Muscle of leg (tissue), 11 donors: Measurements from ENCODE around the gene CPNE5. TPM values are rescaled to one million over a fixed set of nuclear protein-coding genes. Genes with fewer than 3 reads are reported as not detected.

Source experiments
- DNase-seq: peaks from one replicate; pipeline ENCODE4 v3.0.0; 2013
- H3K27ac ChIP-seq: one replicate; pipeline ENCODE4 v1.5.1; 2013; ENCODE audit warnings: mild to moderate bottlenecking, low read length, control low read depth
- H3K27me3 ChIP-seq: one replicate; pipeline ENCODE4 v1.6.1; 2013; ENCODE audit warnings: low read length; ENCODE audit not compliant: control insufficient read depth, insufficient read depth
- H3K36me3 ChIP-seq: one replicate; pipeline ENCODE4 v1.6.1; 2013; ENCODE audit warnings: low read length; ENCODE audit not compliant: control insufficient read depth, insufficient read depth
- H3K4me1 ChIP-seq: one replicate; pipeline ENCODE4 v1.6.1; 2013; ENCODE audit warnings: low read length; ENCODE audit not compliant: control insufficient read depth, insufficient read depth
- H3K4me3 ChIP-seq: one replicate; pipeline ENCODE4 v1.5.1; 2013; ENCODE audit warnings: low read length, control low read depth
- H3K9me3 ChIP-seq: replicated peaks from 2 replicates; pipeline ENCODE4 v1.6.1; 2013; ENCODE audit warnings: low read depth, low read length; ENCODE audit not compliant: control insufficient read depth
- WGBS: methylation state at CpG from one replicate; pipeline ENCODE4 v1.1.5; 2013; ENCODE audit warnings: missing lambda C conversion rate; ENCODE audit not compliant: insufficient coverage; 5-methylcytosine and 5-hydroxymethylcytosine counted together
- polyA plus RNA-seq, 8 donors: library from polyadenylated mRNA; unstranded; fragments of 120-200 nt; gene quantifications; one replicate each; pipeline versions ENCODE4 v1.2.1 to v1.2.3, GENCODE V29; 2013; ENCODE audit warnings: inconsistent platforms in 1 of 8, low replicate concordance in 1 of 8; ENCODE audit not compliant: insufficient read length in 8 of 8, insufficient read depth in 1 of 8
- total RNA-seq: library from RNA; stranded (reverse); fragments of 120-200 nt; gene quantifications from one replicate; pipeline ENCODE4 v1.2.4, GENCODE V29; 2013

The CPNE5 gene
- total and polyA plus RNA-seq, 9 donors = 4.9 to 17.8 (median 8.2) TPM

GRCh38 chr6:36780442-36781177 is 58.6 kb downstream of the CPNE5 start:
- WGBS = 64% methylated on average over 3 of the region's 11 CpGs
- Histone ChIP-seq H3K27me3 (no peaks in the 10 kb centered on the region), H3K4me3 (no peak overlapping the region), H3K36me3 (no peaks in the 10 kb centered on the region), H3K9me3 (no peaks in the 10 kb centered on the region), H3K27ac (no peak overlapping the region), H3K4me1 (peaks cover 11% of the 10 kb centered on the region)
- DNase-seq = no peak

GRCh38 chr6:36779227-36779626 is 60.0 kb downstream of the CPNE5 start:
- H3K9me3 ChIP-seq = no peaks in the 10 kb centered on the region
- H3K4me1 ChIP-seq = peaks cover 15% of the 10 kb centered on the region
- H3K36me3 ChIP-seq = no peaks in the 10 kb centered on the region
- H3K27me3 ChIP-seq = no peaks in the 10 kb centered on the region
- WGBS = 86% methylated on average over 3 of the region's 5 CpGs
- DNase-seq = no peak
- H3K4me3 ChIP-seq = no peak overlapping the region
- no peak overlapping the region for H3K27ac ChIP-seq

GRCh38 chr6:36777801-36778200 is 61.4 kb downstream of the CPNE5 start:
- H3K27me3 ChIP-seq = no peaks in the 10 kb centered on the region
- no peak overlapping the region for H3K4me3 ChIP-seq
- WGBS = 10% methylated on average over 4 of the region's 5 CpGs
- peak; percentile 65 for DNase-seq
- H3K9me3 ChIP-seq = no peaks in the 10 kb centered on the region
- no peak overlapping the region for H3K27ac ChIP-seq
- H3K36me3 ChIP-seq = peaks cover 8% of the 10 kb centered on the region
- H3K4me1 ChIP-seq = peaks cover 18% of the 10 kb centered on the region

GRCh38 chr6:36776167-36776566 is 63.1 kb downstream of the CPNE5 start:
- WGBS = 62% methylated on average over 2 of the region's 5 CpGs
- Histone ChIP-seq H3K27me3 (no peaks in the 10 kb centered on the region), H3K4me1 (peaks cover 18% of the 10 kb centered on the region), H3K9me3 (no peaks in the 10 kb centered on the region), H3K27ac (no peak overlapping the region), H3K4me3 (no peak overlapping the region), H3K36me3 (peaks cover 8% of the 10 kb centered on the region)
- no peak for DNase-seq

GRCh38 chr6:36774331-36774730 is 64.9 kb downstream of the CPNE5 start:
- H3K9me3 ChIP-seq = no peaks in the 10 kb centered on the region
- DNase-seq = peak; percentile 57
- peaks cover 24% of the 10 kb centered on the region for H3K4me1 ChIP-seq
- no peaks in the 10 kb centered on the region for H3K27me3 ChIP-seq
- H3K36me3 ChIP-seq = peaks cover 8% of the 10 kb centered on the region
- no peak overlapping the region for H3K27ac ChIP-seq
- 80% methylated on average over 2 of the region's 5 CpGs for WGBS
- H3K4me3 ChIP-seq = no peak overlapping the region

- H3K9me3 ChIP-seq = no peaks in the 10 kb centered on the region
- H3K4me1 ChIP-seq = peaks cover 35% of the 10 kb centered on the region
- H3K27ac ChIP-seq = no peak overlapping the region
- H3K36me3 ChIP-seq = peaks cover 8% of the 10 kb centered on the region
- 71% methylated on average over 7 of the region's 8 CpGs for WGBS
- no peaks in the 10 kb centered on the region for H3K27me3 ChIP-seq
- no peak for DNase-seq
- no peak overlapping the region for H3K4me3 ChIP-seq
These were observed 66.8 kb downstream of the CPNE5 start for GRCh38 chr6:36772397-36772796.

GRCh38 chr6:36771145-36771544 is 68.1 kb downstream of the CPNE5 start:
- Histone ChIP-seq H3K9me3 (no peaks in the 10 kb centered on the region), H3K27ac (no peak overlapping the region), H3K36me3 (peaks cover 8% of the 10 kb centered on the region), H3K27me3 (no peaks in the 10 kb centered on the region), H3K4me1 (peaks cover 39% of the 10 kb centered on the region), H3K4me3 (no peak overlapping the region)
- no peak for DNase-seq
- 60% methylated on average over 1 of the region's 2 CpGs for WGBS

GRCh38 chr6:36769676-36770499 is 69.4 kb downstream of the CPNE5 start:
- H3K4me3 ChIP-seq = no peak overlapping the region
- H3K27ac ChIP-seq = no peak overlapping the region
- H3K36me3 ChIP-seq = peaks cover 8% of the 10 kb centered on the region
- DNase-seq = no peak
- no peaks in the 10 kb centered on the region for H3K9me3 ChIP-seq
- 72% methylated on average over 15 of the region's 18 CpGs for WGBS
- H3K4me1 ChIP-seq = peaks cover 51% of the 10 kb centered on the region
- H3K27me3 ChIP-seq = no peaks in the 10 kb centered on the region

GRCh38 chr6:36769183-36769675 is 70.0 kb downstream of the CPNE5 start:
- Histone ChIP-seq H3K27ac (no peak overlapping the region), H3K27me3 (no peaks in the 10 kb centered on the region), H3K4me1 (peaks cover 48% of the 10 kb centered on the region), H3K36me3 (peaks cover 8% of the 10 kb centered on the region), H3K9me3 (no peaks in the 10 kb centered on the region), H3K4me3 (no peak overlapping the region)
- WGBS = 48% methylated on average over 7 of the region's 7 CpGs
- no peak for DNase-seq

GRCh38 chr6:36766399-36766945 is 72.8 kb downstream of the CPNE5 start:
- H3K4me3 ChIP-seq = no peak overlapping the region
- H3K27me3 ChIP-seq = no peaks in the 10 kb centered on the region
- no peaks in the 10 kb centered on the region for H3K9me3 ChIP-seq
- H3K27ac ChIP-seq = no peak overlapping the region
- H3K36me3 ChIP-seq = no peaks in the 10 kb centered on the region
- no peak for DNase-seq
- WGBS = 43% methylated on average over 3 of the region's 10 CpGs
- peaks cover 45% of the 10 kb centered on the region for H3K4me1 ChIP-seq
